Activated CD4-positive, alpha-beta T cell treated with anti-CD3 and anti-CD28 coated beads for 1 hour (primary cell): ENCODE measurements around the gene TM9SF3.

Experiments used
- DNase-seq: peaks from one replicate; pipeline ENCODE4 v3.0.0-alpha.2; 2020

The TM9SF3 gene

DNA sequence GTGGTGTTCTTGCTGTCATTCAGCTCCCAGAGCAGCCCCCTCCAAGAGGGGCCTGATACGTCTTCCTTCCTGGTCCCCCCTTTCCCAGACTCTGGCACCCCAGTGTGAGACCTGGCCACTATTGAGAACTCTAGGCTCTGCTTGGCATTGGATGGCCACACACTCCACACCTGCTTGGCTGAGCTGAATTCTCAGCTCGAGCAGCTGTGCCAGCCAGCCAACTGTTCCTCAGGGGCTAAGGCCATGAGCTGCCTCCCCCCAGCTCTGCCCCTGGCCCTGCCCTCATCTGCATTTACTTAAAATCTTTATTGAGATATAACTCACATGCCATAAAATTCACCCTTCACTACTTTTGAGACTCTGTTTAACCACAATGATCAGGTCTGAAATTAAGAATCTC lies 79.8 kb downstream of the TM9SF3 start:
- DNase-seq = no peak

DNA sequence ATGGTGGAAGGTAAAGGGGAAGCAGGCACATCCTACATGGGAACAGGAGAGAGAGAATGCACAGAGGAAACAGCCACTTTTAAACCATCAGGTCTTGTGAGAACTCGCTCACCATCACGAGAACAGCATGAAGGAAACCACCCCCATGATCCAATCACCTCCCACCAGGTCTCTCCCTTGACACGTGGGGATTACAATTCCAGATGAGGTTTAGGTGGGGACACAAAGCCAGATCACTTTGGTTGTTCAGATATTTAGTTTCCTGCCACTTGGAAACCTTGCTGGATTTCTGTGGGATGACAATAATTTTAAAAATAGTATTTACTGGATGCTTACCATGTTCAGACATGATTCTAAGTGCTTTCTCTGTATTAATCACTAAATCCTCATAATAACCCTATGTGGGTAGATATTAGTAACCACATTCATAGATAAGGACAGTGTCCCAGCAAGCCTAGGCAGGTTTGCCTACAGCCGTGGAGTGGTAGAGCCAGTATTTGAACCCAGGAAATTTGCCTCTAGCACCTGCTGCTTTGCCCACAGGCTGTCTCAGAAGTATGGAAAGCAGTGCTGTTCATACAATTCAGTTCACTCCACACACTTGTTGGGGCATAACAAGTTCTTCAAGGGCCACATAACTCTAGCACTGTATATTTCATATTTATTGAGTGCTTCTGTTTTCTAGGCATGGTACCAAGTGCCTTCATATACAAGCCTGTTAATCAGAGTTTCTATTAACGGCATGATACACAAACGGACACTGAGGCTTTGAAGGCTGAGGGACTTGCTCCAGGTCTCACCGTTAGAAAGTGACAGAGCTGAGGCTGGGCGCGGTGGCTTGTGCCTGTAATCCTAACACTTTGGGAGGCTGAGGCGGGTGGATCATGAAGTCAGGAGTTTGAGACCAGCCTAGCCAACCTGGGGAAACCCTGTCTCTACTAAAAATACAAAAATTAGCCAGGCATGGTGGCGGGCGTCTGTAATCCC lies 81.4 kb downstream of the TM9SF3 start:
- DNase-seq = no peak

DNA sequence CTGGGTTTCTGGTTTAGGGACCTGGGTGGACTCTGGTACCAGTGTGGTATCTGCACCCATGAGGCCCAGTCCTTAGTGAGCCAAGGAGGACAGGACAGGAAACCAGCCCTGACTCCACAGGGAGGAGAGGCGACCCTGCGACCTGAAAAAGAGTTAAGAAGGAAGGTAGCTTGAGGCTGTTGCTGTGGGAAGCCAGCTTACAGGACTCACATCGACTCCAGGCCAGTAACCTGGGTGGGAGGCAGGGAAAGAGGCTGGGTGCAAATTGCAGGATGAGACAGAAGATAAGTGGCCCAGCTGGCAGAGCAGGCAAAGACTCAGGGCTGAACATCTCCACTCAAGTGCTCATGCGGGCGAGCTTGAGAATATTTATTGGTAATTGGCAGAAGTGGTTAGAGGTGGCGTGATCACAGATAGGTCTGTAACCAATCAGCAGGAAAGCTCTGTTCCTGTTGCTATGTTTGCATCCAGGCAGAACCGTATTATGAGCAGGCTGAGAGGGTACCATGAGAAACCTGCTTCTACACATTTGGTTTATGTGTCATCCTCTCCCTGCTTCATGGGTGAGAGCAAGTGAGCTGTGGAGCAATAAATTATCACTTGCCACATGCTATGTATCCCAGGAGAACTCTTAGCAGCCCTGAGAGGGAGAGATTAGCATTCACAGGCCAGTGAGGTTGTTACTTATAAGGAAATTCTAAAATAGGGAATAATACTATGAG lies 84.1 kb downstream of the TM9SF3 start:
- no peak for DNase-seq

DNA sequence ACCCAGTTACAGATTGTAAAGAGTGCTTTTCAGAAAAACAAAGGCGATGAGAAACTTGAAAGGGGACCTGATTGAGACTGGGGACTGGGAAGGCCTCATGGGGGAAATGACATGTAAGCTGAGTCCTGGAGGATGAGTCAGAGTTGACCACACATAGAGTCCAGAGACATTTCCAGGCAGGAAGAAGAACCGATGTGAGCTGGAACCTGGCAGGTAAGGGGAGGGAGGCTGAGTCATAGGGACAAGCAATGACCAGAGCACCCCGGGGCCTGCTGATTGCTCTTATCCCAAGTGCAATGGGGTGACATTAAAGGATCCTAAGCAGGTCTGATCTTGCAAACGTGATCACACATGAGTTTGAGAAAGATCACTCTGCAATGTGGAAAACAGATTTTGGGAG lies 84.8 kb downstream of the TM9SF3 start:
- DNase-seq = no peak

DNA sequence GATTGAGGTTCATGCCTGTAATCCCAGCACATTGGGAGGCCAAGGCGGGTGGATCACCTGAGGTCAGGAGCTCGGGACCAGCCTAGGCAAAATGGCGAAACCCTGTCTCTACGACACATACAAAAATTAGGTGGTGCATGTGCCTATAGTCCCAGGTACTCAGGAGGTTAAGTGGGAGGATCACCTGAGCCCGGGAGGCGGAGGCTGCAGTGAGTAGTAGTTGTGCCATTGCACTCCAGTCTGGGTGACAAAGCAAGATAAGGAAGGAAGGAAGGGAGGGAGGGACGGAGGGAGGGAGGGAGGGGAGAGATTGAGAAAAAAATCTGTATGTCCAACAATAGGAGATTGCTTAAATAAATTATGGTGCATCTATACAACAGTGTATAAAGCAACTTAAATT lies 86.3 kb downstream of the TM9SF3 start:
- no peak for DNase-seq

DNA sequence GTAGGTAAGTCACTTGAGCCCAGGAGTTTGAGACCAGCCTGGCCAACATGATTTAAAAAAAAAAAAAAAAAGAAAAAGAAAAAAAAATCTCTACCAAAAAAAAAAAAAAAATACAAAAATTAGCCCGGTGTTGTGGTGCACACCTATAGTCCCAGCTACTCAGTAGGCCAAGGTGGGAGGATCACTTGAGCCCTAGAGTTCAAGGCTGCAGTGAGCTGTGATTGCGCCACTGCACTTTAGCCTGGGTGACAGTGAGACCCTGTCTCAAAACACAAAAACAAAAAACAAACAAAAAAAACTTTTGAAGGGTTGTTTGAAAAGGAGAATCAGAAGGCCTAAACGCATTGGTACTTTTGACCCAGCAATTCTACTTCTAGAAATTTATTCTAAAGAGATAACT lies 86.8 kb downstream of the TM9SF3 start:
- DNase-seq = no peak

DNA sequence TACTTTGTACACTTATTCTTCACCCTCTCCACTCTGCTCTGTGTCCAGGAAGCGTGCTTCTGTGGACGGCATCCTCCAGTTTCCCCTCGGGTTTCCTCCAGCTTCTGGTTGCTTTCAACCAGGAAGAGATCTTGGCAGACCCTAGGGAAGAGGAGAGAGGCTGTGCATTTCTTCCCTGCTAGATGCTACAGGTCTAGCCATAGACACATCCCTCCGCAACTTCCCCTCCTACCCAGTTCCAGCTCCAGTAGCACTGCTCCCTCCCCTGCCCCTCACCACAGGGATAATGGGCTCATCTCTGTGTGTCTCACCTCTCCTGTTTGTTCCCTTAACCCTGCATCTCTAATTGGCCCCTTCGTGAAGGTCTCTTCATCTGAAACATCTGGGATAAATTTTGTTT lies 89.4 kb downstream of the TM9SF3 start:
- DNase-seq = no peak

DNA sequence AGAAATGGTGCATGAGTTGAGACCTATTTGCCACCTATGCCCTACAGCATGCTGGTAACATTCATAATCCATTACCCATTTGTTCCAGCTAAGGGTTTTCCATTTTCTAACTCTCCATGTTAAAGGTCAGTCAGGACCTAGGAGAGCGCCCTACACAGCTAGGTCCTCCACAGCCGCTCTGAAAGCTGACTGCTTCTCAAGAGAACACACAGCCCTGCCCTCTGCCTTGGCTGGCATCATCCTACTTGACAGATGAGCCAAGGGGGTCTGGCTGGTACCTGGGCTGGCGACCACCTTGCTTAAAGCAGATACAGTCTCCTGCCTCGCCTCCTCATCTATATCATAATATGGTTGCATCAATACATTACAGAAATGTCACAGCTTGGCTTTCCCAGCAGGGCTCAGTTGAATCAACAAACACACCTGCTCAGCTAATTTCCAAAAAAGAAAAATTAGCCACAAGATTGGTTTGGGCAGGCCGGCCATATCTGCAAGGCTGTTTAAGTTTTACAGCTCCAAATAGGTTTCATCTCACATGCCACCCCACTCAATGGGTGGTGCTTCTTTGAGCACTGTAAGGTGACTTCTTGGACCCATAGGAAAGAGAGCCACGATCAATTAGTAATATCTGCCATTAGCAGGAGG lies 90.4 kb downstream of the TM9SF3 start:
- DNase-seq = no peak

DNA sequence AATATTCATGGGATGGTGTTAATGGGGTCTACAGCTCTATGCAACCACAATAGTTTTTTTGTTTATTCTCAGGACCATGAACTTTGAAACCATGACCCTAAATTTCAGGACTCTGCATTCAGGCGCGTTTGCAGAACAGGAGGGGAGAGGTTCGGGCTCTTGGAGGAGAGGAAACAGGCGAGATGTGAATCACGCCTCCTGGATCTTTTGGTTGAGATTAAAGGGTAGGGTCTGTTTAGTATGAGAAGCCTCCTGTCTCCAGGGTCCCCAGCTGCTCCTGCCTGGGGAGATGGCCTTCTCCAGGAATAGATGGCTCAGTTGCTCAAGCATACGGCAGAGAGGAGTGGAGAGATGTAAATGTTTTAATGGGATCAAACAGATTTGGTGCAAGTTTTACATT lies 91.3 kb downstream of the TM9SF3 start:
- DNase-seq = no peak

DNA sequence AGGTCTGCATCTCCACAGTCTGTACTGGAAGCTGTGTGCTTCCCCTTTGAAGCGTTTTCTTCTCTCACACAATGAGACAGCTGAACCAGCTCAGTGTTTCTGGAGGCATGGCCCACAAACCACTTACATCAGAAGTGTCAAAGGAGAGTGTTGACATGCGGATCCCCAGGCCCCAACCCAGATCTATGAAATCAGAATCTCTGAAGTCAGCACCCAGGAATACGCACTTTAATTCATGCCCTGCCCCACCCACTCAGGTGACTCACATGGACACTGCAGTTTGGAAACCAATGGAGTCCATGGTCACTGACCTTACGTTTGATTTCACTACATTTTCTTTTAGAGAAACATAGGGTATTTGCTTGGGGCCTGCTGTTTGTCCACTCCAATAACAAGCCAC lies 92.1 kb downstream of the TM9SF3 start:
- DNase-seq = no peak

DNA sequence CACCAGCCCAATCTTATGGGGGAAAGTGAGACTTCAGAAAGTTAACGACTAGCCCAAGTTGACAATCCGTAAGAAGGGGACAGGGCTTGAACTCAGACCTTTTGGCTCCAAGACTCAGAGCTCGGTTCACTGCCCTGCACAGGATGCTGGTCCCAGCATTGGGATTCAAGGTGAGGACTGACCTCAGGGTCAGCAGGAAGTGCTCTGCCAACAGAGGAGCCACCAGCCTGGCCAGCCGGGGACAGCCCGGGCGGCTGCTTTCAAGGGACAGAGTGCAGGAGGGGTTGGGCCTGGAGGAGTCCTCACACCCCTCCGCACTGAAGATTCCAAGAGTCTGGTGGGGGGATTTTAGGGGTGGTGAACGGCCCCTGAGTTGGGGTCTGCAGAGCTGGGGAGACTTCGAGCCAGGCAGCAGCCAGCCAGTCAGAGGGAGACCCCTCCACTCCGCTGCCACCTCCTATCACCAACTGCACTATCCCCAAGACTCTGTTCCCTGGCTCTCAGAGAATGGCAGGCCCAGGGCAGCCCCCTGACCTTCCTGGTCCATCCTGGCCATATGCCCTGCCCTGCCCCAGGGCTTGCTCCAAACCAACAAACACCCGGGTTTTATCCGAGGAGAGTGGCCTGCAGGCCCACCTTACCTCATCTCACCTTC lies 92.8 kb downstream of the TM9SF3 start:
- DNase-seq = no peak

DNA sequence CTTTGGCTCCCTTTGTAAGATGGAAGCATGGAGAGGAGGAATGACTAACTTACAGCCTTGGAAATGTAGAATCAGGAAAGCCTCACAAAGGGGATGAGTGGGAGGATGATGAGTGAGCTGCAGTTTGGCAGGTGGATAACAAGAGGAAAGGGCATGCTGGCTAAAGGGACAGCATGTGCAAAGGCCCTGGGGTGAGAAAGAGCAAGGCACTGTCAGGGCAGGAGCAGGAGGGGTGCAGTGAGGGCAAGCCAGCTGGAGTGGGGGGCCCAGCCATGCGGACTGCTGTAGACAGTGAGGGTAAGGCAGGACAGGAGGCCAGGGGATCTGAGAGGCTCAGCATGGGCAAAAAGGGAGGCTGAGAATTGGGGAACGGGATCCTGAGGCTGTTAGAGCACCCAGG lies 93.6 kb downstream of the TM9SF3 start:
- no peak for DNase-seq

DNA sequence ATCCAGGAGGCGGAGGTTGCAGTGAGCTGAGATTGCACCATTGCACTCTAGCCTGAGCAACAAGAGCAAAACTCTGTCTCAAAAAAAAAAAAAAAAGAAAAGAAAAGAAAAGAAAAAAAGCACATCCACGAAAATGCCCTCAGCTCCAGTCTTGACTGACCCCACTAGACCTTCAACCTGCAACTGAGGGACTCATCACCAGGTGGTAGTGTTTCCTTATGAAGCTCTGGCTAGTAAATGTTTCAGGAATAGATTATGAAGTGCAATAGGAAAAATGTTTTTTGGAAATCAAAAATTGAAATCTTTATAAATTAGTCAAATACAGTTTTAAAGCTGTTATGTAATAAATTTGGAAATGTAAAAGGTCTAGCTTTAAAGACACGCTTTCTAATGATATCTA lies 95.5 kb downstream of the TM9SF3 start:
- no peak for DNase-seq

DNA sequence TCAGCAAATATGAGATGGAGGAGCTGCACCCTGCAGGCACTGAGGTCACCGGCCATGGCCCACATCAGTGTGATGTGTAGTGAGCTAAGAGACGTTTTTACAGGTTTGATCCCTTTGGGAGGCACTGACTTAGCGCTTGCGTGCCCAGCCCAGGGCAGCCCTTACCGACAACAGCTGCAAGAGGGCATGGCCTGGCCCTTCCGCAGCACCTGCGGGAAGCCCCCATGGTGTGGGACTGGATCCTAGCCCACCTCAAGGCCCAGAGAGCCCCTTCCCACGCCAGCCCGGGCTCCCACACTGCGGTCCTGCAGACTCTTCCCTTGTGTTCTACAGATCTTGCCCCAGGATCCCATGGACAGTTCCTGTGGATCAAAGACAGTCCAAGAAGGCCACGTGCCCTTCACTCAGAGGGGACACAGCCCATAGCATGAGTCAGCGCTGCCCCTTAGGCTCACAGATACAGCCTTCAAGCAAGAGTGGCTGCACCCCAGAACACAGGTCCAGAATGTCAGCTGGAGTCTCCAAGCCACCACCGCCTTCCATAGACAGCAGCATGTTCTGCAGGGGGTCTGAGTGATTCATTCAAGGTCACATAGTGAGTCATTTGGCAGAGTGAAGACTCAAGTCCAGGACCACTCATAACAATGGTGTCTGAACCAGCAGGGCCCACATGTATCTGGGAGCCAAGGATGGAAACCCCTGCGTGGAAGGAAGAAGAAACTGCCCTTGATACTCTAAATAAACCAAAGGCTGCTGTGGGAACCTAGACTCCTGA lies 98.5 kb downstream of the TM9SF3 start:
- DNase-seq = no peak

DNA sequence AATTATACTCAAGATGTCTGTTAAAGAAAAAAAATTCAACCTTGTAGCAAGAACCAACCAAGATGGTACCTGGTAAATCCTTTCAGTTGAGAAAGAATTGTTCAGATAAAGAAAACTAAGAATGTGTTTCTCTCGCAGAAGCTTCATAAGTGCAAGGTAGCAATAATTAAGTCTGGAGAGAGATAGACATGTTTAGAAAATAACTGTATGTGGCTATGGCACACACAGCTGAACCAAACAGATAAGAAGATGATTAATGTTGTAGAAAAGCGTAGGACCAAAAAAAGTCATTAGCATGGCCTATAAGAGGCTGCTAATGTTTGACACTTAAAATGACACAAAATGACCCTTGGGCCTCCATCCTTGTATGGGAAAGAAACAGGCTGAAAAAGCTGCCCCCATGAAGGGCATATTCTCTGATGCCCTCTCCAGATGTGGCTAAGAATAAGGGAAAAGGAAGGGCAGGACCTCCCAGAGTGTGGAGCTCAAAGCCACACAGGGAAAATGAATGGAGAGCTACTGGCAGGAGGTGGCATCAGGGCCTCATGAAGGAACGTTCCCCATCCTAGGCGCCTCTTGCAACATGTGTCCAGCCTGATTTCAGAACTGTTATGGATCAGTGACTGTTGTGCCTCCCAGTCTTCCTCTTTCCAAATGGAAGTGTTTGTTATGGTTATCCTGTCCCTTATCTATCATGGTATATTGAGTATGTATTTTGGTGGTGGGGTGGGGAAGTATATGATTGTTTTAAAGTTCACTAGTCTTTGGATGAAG lies 103.8 kb downstream of the TM9SF3 start:
- no peak for DNase-seq

DNA sequence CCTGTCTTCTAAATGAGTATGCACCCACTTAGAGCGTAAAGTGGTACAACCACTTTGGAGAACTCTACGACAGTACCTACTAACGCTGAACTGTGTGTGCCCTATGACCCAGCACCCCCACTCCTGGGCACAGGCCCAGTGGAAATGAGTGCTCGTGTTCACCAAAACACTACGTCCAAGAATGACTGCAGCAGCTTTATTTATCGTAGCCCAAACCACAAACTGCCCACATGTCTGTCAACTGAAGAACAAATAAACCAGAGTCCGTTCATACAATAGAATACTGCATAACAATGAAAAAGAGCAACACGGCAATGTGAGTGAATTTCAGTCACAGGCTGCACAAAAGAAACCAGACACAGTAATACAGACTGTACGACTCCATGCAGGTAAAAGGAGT lies 108.5 kb downstream of the TM9SF3 start:
- no peak for DNase-seq

DNA sequence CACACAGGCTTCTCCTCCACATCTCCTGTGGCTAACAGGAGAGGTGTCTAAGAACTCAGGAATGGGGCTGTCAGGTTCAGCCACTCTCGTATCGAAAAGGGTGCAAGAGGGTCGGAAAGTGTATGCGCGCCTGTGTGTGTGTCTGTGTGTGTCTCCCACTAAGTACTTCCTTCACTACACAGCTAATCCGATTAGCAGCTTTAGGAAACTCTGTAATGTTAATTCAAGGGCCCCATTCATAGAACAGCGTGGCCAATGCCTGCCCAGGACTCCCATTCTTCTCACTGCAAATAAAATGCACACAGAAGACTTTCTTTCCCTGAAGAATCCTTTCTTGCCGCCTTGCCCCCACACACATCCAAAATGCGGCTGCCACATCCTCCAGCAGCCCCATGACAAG lies 112.9 kb downstream of the TM9SF3 start:
- no peak for DNase-seq

DNA sequence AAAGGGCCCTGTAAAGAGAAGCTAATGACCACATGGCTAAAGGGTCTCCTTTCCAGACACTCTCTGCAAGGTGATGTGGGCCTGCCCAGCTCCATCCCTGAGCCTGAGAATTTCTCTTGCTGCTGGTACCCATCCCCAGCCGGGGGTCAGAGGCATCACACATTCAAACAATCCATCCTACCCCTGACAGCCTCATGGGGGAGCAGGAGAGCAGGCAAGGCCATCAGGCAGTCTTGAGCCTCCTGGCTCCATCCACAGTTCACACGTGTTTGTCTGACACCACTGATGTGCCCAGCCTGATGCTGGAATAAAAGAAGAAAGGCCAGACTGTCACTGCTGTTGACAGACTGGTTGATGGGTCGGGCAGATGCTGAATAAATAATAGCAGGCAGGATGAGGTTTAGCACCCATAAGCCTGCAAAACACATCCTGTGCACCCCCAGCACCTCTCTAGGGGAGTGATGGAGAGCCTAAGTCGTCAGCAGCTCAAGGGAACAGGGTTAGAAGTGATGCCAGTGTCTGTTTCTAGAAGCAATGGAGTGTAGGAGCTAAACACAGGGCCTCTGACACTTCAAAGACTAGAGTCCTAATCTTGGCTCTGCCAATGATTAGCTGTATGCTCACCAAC lies 116.6 kb downstream of the TM9SF3 start:
- DNase-seq = no peak

DNA sequence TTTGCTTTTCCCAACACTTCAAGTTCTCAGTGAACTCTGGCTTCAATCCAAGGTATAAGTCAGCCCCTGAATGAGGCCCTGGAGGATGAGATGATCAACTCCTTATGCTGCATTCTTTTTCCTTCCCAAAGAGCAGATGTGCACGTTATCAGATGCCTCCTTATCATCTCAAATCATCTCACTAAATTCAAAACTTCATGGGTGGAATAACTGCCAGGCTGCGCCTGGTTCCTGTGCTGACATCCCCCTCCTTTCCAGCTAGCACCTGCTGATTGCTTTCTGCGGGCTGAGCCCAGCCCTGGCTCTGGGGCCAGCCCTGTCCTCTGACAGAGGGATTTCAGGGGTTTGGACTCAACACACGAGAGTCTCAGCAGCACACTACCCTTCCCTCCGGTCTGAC lies 118.0 kb downstream of the TM9SF3 start:
- DNase-seq = no peak
